ENCODE data around the gene DACT2.

Gene DACT2

GRCh38 chr6:168280020-168280898, 39.3 kb downstream of the DACT2 start:
- TF ChIP-seq ZFX (IDR thresholded peaks at IDR 0.05; ENCODE audit: borderline replicate concordance) (no peak), CTCF (IDR thresholded peaks at IDR 0.05) (no peak)
- H3K27ac ChIP-seq = no peak overlapping the region

GRCh38 chr6:168279403-168279935, 40.1 kb downstream of the DACT2 start:
- no peak overlapping the region for H3K27ac ChIP-seq
- TF ChIP-seq CTCF (IDR thresholded peaks at IDR 0.05) (no peak), ZFX (IDR thresholded peaks at IDR 0.05; ENCODE audit: borderline replicate concordance) (no peak)

- no peak for TF ChIP-seq ZFX (IDR thresholded peaks at IDR 0.05; ENCODE audit: borderline replicate concordance)
- TF ChIP-seq CTCF (IDR thresholded peaks at IDR 0.05) = no peak
Observed at GRCh38 chr6:168278904-168279303, 40.7 kb downstream of the DACT2 start.

DNA sequence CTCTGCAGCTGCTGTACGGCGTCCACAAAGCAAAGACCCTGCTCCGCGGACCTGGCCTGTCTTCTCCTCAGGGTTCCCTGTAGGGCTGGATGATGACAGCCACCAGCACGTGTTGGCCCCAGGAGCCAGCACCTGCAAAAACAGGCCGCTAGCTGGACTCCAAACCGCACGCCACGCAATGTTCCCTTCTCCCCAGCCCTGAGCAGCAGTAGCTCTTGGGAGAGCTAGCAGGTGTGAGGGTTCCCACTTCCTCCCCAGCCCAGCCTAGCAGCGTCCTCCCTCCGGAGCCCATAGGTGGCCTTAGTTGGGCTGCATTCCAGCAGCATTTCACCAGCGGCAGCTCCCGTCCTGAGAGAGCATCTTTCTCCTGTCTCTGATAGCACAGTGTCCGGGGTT, 42.3 kb downstream of the DACT2 start:
- TF ChIP-seq ZFX (IDR thresholded peaks at IDR 0.05; ENCODE audit: borderline replicate concordance) (no peak), CTCF (IDR thresholded peaks at IDR 0.05) (no peak)
- no peak overlapping the region for H3K27ac ChIP-seq

More at GRCh38 chr6:168278904-168279303, 40.7 kb downstream of the DACT2 start:
- no peak overlapping the region for H3K27ac ChIP-seq

- TF ChIP-seq ZFX (IDR thresholded peaks at IDR 0.05; ENCODE audit: borderline replicate concordance) = no peak
- TF ChIP-seq CTCF (IDR thresholded peaks at IDR 0.05) = no peak
- H3K27ac ChIP-seq = no peak overlapping the region
Observed at GRCh38 chr6:168276576-168277273, 42.9 kb downstream of the DACT2 start.

- TF ChIP-seq CTCF (IDR thresholded peaks at IDR 0.05) = no peak
- no peak for TF ChIP-seq ZFX (IDR thresholded peaks at IDR 0.05; ENCODE audit: borderline replicate concordance)
- no peak overlapping the region for H3K27ac ChIP-seq
Observed at GRCh38 chr6:168275168-168275567, 44.4 kb downstream of the DACT2 start.
